Adrenal gland (tissue), 5 donors: ENCODE results near the gene GPR45.

Experiments used
- POLR2A ChIP-seq, 2 donors: fragments of 450-650 bp; IDR thresholded peaks; one replicate each; pipeline ENCODE4 v1.6.1; 2017; ENCODE audit warnings: antibody characterized with exemption in 2 of 2, mild to moderate bottlenecking in 2 of 2, moderate library complexity in 1 of 2
- TF ChIP-seq, protein P1 (sequence below), 6 experiments: fragments of 450-650 bp in 4 of 6; fragments of 200-600 bp in 2 of 6; sonication (generic) in 1 of 6; IDR thresholded peaks; 1 replicate in 5 of 6; 2 replicates in 1 of 6; pipeline versions ENCODE4 v1.5.1 to v1.8.0; 2016 to 2021; ENCODE audit warnings: antibody characterized with exemption in 6 of 6, mild to moderate bottlenecking in 2 of 6, moderate library complexity in 1 of 6
- donor health status: DM: no; HTN: no; CAD: no.

DNA sequence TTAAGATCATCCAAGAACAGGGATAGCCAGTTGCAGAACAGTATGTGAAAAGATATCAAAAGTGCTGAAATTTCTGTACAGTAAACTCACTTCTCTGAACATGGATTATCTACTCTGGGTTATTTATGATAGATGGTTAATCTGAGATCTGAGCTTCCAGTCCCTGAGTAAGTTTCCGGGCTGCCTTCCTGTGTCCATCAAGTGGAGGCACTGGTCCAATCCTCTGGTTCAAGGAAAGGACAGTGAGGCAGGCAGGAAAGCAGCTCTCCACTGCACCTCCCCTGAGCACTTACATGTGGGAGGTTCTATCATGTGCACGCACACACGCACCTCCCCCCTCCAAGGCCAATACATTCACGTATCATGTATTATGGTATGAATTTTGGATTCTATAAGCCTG, 32.5 kb downstream of the GPR45 start:
- TF ChIP-seq, protein P1, sequence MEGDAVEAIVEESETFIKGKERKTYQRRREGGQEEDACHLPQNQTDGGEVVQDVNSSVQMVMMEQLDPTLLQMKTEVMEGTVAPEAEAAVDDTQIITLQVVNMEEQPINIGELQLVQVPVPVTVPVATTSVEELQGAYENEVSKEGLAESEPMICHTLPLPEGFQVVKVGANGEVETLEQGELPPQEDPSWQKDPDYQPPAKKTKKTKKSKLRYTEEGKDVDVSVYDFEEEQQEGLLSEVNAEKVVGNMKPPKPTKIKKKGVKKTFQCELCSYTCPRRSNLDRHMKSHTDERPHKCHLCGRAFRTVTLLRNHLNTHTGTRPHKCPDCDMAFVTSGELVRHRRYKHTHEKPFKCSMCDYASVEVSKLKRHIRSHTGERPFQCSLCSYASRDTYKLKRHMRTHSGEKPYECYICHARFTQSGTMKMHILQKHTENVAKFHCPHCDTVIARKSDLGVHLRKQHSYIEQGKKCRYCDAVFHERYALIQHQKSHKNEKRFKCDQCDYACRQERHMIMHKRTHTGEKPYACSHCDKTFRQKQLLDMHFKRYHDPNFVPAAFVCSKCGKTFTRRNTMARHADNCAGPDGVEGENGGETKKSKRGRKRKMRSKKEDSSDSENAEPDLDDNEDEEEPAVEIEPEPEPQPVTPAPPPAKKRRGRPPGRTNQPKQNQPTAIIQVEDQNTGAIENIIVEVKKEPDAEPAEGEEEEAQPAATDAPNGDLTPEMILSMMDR (IDR thresholded peaks at IDR 0.05), result no peak
- no peak for TF ChIP-seq POLR2A (IDR thresholded peaks at IDR 0.05)
